ENCODE data around the gene CPLX3.

DNA sequence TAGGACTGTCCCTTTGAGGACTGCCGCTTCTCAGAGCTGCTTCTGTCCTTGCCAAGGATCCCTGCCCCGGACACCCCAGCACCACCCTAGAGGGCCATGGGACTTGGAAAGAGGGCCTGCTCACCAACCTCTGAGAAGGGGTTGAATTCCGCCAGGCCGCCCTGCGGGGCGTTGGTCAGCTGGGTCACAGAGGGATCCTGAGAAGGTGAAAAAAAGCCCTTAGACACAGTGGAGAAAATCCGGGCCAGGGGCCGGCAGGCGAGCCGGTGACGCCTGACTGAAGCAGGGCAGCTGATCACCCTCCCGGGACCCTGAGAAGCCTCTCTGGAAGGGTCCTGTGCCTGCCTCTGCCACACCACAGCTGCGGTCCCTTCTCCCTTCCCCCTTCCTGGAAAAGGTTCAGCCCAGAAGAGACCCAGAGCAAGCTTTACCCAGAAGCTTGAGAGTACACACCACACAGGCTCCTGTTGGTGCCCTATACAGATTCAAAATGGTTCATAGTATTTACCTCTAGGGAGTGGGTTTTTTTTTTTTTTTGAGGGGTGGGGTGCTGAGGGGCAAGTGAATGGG is 28.1 kb downstream of the CPLX3 start:
- TF ChIP-seq POLR2A (IDR thresholded peaks at IDR 0.05): no peak
- no peak for TF ChIP-seq CTCF (IDR thresholded peaks at IDR 0.05)
